Cerebellar nuclear complex (tissue), 1 donor: Measurements from ENCODE around the gene CCDC141.
"Not testable (repeated sequence)": the region's sequence is repeated elsewhere in the genome, so short reads cannot be mapped to it uniquely, and the experiment has no call there.

Experiments
- DNase-seq, 2 experiments: peaks; one replicate each; lab custom pipeline; 2025; lab: John Stamatoyannopoulos, UW

The CCDC141 gene

GRCh38 chr2:179049546-179050311 lies at the start of gene CCDC141:
CCDC141 (minus strand) TSS chr2:179050137; CDS start chr2:179049941, 196 bp downstream.
- no peak for DNase-seq

GRCh38 chr2:179098080-179098689 lies 48.2 kb upstream of the CCDC141 start:
- no peak for DNase-seq

GRCh38 chr2:179097131-179097530 lies 47.2 kb upstream of the CCDC141 start:
- no peak for DNase-seq

GRCh38 chr2:179096090-179096489 lies 46.2 kb upstream of the CCDC141 start:
- no peak for DNase-seq

GRCh38 chr2:179092912-179093311 lies 43.0 kb upstream of the CCDC141 start:
- not testable (repeated sequence) for DNase-seq

GRCh38 chr2:179082697-179083096 lies 32.8 kb upstream of the CCDC141 start:
- DNase-seq = no peak

- DNase-seq = no peak
Observed at GRCh38 chr2:179081954-179082353, 32.0 kb upstream of the CCDC141 start.

- DNase-seq = no peak
Observed at GRCh38 chr2:179072527-179072926, 22.6 kb upstream of the CCDC141 start.

- DNase-seq = no peak
Observed at GRCh38 chr2:179071810-179072355, 21.9 kb upstream of the CCDC141 start.

- no peak for DNase-seq
Observed at GRCh38 chr2:179070895-179071294, 21.0 kb upstream of the CCDC141 start.

GRCh38 chr2:179069685-179070084 lies 19.7 kb upstream of the CCDC141 start:
- no peak for DNase-seq

- DNase-seq = no peak
Observed at GRCh38 chr2:179068991-179069643, 19.2 kb upstream of the CCDC141 start.

GRCh38 chr2:179059026-179059700 lies 9.2 kb upstream of the CCDC141 start:
- DNase-seq = no peak

GRCh38 chr2:179057737-179058136 lies 7.8 kb upstream of the CCDC141 start:
- DNase-seq = no peak

GRCh38 chr2:179053568-179053967 lies 3.6 kb upstream of the CCDC141 start:
- DNase-seq = not testable (repeated sequence)

- no peak for DNase-seq
Observed at GRCh38 chr2:179051250-179051649, 1.3 kb upstream of the CCDC141 start.

- DNase-seq = no peak
Observed at GRCh38 chr2:179050755-179051154, 818 bp upstream of the CCDC141 start.

- no peak for DNase-seq
Observed at GRCh38 chr2:179049203-179049545, 763 bp downstream of the CCDC141 start.

GRCh38 chr2:179048099-179048498 lies 1.8 kb downstream of the CCDC141 start:
- no peak for DNase-seq

- DNase-seq = not testable (repeated sequence)
Observed at GRCh38 chr2:179045602-179046001, 4.3 kb downstream of the CCDC141 start.

- no peak for DNase-seq
Observed at GRCh38 chr2:179044500-179044899, 5.4 kb downstream of the CCDC141 start.

GRCh38 chr2:179037807-179038206 lies 12.1 kb downstream of the CCDC141 start:
- DNase-seq = no peak
